ENCODE data around the gene CEP170.
A peak's percentile ranks its signal among the peaks of the same experiment; 100 is the strongest.

Gene CEP170

GRCh38 chr1:243234978-243235647 lies 20.0 kb downstream of the CEP170 start:
- no peak for TF ChIP-seq CTCF (conservative IDR thresholded peaks at IDR 0.05)
- peak overlapping the region; percentile 26 for H3K27ac ChIP-seq

- no peak for TF ChIP-seq CTCF (conservative IDR thresholded peaks at IDR 0.05)
- H3K27ac ChIP-seq: no peak overlapping the region
Measured at GRCh38 chr1:243233908-243234307, 21.2 kb downstream of the CEP170 start.

- no peak for TF ChIP-seq CTCF (conservative IDR thresholded peaks at IDR 0.05)
- H3K27ac ChIP-seq: no peak overlapping the region
Measured at GRCh38 chr1:243230914-243231313, 24.2 kb downstream of the CEP170 start.

GRCh38 chr1:243229526-243229925 lies 25.6 kb downstream of the CEP170 start:
- H3K27ac ChIP-seq: no peak overlapping the region
- no peak for TF ChIP-seq CTCF (conservative IDR thresholded peaks at IDR 0.05)

GRCh38 chr1:243227622-243228021 lies 27.5 kb downstream of the CEP170 start:
- no peak for TF ChIP-seq CTCF (conservative IDR thresholded peaks at IDR 0.05)
- no peak overlapping the region for H3K27ac ChIP-seq

GRCh38 chr1:243218059-243218458 lies 37.0 kb downstream of the CEP170 start:
- H3K27ac ChIP-seq: no peak overlapping the region
- no peak for TF ChIP-seq CTCF (conservative IDR thresholded peaks at IDR 0.05)

GRCh38 chr1:243217349-243217748 lies 37.7 kb downstream of the CEP170 start:
- no peak overlapping the region for H3K27ac ChIP-seq
- TF ChIP-seq CTCF (conservative IDR thresholded peaks at IDR 0.05): no peak
